Measurements from ENCODE around the gene FBXW12. TPM values are rescaled to one million over a fixed set of nuclear protein-coding genes. Genes with fewer than 3 reads are reported as not detected.

The FBXW12 gene
- total RNA-seq, 2 donors from 2014 or later: not detected

- no peak overlapping the region for H3K9ac ChIP-seq (ENCODE audit: low read depth in 2 of 2, low read length in 2 of 2)
- H3K27me3 ChIP-seq: no peaks in the 10 kb centered on the region
- TF ChIP-seq, protein P1, sequence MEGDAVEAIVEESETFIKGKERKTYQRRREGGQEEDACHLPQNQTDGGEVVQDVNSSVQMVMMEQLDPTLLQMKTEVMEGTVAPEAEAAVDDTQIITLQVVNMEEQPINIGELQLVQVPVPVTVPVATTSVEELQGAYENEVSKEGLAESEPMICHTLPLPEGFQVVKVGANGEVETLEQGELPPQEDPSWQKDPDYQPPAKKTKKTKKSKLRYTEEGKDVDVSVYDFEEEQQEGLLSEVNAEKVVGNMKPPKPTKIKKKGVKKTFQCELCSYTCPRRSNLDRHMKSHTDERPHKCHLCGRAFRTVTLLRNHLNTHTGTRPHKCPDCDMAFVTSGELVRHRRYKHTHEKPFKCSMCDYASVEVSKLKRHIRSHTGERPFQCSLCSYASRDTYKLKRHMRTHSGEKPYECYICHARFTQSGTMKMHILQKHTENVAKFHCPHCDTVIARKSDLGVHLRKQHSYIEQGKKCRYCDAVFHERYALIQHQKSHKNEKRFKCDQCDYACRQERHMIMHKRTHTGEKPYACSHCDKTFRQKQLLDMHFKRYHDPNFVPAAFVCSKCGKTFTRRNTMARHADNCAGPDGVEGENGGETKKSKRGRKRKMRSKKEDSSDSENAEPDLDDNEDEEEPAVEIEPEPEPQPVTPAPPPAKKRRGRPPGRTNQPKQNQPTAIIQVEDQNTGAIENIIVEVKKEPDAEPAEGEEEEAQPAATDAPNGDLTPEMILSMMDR (IDR thresholded peaks at IDR 0.05): no peak
- DNase-seq: no peak
- no peaks in the 10 kb centered on the region for H3K4me1 ChIP-seq
- intact Hi-C loops (cut with DNase I): no loop called here
- H3K36me3 ChIP-seq: peaks cover 14% of the 10 kb centered on the region
- no peaks in the 10 kb centered on the region for H3K9me3 ChIP-seq
- no peak overlapping the region for H3K4me3 ChIP-seq
- H3K27ac ChIP-seq: no peak overlapping the region
These were observed 41.6 kb downstream of the FBXW12 start for GRCh38 chr3:48413611-48414010.

- peaks cover 14% of the 10 kb centered on the region for H3K36me3 ChIP-seq
- no peaks in the 10 kb centered on the region for H3K4me1 ChIP-seq
- no peak overlapping the region for H3K27ac ChIP-seq
- TF ChIP-seq, protein P1 (IDR thresholded peaks at IDR 0.05): no peak
- no peaks in the 10 kb centered on the region for H3K27me3 ChIP-seq
- no peaks in the 10 kb centered on the region for H3K9me3 ChIP-seq
- intact Hi-C loops (cut with DNase I): no loop called here
- no peak overlapping the region for H3K9ac ChIP-seq (ENCODE audit: low read depth in 2 of 2, low read length in 2 of 2)
- DNase-seq: no peak
- no peak overlapping the region for H3K4me3 ChIP-seq
These were observed 42.6 kb downstream of the FBXW12 start for GRCh38 chr3:48414376-48415250.

DNA sequence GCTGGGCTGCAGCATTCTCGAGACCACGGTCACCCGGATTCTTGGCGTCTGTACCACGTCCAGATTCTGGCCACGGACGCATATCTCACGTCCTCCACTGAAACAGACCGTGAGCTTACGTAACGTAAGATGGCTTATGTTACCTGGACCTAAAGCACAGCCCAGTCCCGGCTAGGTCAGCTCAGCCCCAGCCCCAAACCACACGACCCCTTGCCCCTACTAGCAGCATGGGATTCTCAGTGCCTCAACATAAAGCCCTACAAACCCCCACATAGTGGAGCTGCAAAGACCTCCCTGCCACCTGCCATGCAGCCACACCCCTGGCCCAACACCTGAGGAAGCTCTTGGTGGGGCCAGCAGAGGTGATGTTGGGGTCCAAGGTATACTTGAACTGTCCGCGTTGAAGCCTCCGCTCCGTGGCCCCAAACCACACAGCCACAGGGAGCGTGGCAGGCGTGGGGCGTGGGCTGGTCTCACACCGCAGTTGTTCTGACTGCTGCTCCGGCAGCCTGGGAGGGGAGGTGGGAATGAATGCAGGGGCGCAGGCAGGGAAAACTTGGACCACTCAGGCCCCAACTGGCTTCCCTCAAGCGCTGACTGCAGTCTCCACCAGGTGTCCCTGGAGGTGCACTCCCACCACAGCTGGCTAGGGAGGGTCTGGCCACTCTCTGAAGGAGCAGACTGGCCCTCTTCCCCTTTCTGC is 43.4 kb downstream of the FBXW12 start:
- Histone ChIP-seq H3K36me3 (peaks cover 14% of the 10 kb centered on the region), H3K4me3 (no peak overlapping the region), H3K9ac (ENCODE audit: low read depth in 2 of 2, low read length in 2 of 2) (no peak overlapping the region), H3K27me3 (no peaks in the 10 kb centered on the region), H3K9me3 (no peaks in the 10 kb centered on the region), H3K27ac (no peak overlapping the region), H3K4me1 (no peaks in the 10 kb centered on the region)
- intact Hi-C loops (cut with DNase I): no loop called here
- TF ChIP-seq, protein P1 (IDR thresholded peaks at IDR 0.05): no peak
- DNase-seq: no peak

DNA sequence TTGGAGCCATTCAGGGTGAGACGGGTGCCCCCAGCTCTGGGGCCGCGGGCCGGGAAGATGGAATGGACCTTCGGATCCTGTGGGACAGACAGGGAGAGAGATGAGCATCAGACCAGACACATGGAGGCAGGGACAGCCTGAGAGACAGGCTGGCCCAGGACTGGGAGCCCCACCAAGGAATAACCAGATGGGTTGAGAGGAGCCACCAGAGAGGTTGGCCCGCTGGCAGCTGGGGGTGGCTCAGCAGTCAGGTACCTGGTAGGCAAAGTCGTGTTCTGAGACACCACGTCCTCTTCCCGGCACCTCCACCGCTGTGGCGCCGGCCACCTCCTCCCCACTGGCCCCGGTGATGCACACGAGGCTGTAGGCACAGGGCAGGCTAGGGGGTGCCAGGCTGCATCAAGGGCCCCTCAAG is 44.1 kb downstream of the FBXW12 start:
- Histone ChIP-seq H3K9ac (ENCODE audit: low read depth in 2 of 2, low read length in 2 of 2) (no peak overlapping the region), H3K27ac (no peak overlapping the region), H3K4me1 (no peaks in the 10 kb centered on the region), H3K4me3 (no peak overlapping the region), H3K27me3 (no peaks in the 10 kb centered on the region), H3K36me3 (peaks cover 14% of the 10 kb centered on the region), H3K9me3 (no peaks in the 10 kb centered on the region)
- intact Hi-C loops (cut with DNase I): no loop called here
- no peak for DNase-seq
- TF ChIP-seq, protein P1 (IDR thresholded peaks at IDR 0.05): no peak

DNA sequence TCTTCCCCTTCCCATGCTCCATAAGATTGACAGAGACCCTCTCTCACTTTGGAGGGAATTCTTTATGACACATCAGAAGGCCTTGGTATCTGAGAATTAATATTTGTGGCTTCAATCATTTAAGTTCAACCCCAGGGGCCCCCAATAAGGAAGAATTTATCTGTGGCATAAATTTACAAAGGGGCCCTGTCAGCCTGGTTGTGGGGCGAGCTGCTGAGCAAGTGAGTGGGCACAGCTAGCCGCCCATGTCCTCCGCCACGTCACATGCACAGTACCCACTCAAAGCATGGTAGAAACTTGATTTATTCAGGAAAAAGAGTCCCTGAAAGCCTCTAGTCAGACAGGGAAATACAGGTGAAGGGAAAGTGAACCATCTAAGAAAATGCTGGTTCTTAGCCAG is 44.5 kb downstream of the FBXW12 start:
- no peaks in the 10 kb centered on the region for H3K27me3 ChIP-seq
- H3K4me3 ChIP-seq: no peak overlapping the region
- H3K27ac ChIP-seq: no peak overlapping the region
- no peaks in the 10 kb centered on the region for H3K4me1 ChIP-seq
- H3K9me3 ChIP-seq: no peaks in the 10 kb centered on the region
- H3K9ac ChIP-seq (ENCODE audit: low read depth in 2 of 2, low read length in 2 of 2): no peak overlapping the region
- no peak for DNase-seq
- peaks cover 13% of the 10 kb centered on the region for H3K36me3 ChIP-seq
- TF ChIP-seq, protein P1 (IDR thresholded peaks at IDR 0.05): no peak
- intact Hi-C loops (cut with DNase I): no loop called here

All from colonic mucosa (tissue), 4 donors.